ENCODE measurements around the gene SCAP. TPM values are rescaled to one million over a fixed set of nuclear protein-coding genes. Genes with fewer than 3 reads are reported as not detected.
"Not testable (repeated sequence)": the region's sequence is repeated elsewhere in the genome, so short reads cannot be mapped to it uniquely, and the experiment has no call there.

Gene SCAP
- total and polyA plus RNA-seq, 2 experiments from 2014 or later = 35.5 to 141 TPM

DNA sequence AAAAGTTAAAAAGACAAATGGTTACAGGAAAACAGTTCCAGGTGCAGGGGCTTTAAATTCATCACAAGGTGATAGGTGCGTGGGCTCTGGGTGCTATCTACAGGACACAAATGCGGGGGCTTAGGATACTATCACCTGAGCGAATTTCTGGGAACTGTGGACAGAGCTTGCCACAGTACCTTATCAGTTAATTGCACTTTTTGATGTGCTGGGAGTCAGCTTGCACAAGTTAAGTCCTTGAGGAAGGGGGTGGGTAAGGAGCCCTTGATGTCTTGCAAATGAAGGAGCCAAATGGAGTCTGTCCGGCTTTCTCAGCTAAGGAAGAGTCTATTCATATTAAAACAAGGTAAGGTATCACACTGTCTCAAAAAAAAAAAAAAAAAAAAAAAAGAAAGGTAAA is 6.0 kb upstream of the SCAP start:
- H3K27ac Mint-ChIP-seq = peak overlapping the region; percentile 89
- not testable (repeated sequence) for H3K9me2 ChIP-seq (ENCODE audit: insufficient read depth); H3K79me2 ChIP-seq (replicated peaks; ENCODE audit: insufficient read depth); H2AFZ ChIP-seq; H3K9me3 Mint-ChIP-seq; H4K20me1 ChIP-seq (replicated peaks; ENCODE audit: insufficient read depth); H3K36me3 Mint-ChIP-seq (ENCODE audit: low read depth); H3K27me3 ChIP-seq (ENCODE audit: insufficient read depth); H3K36me3 ChIP-seq (ENCODE audit: insufficient read depth)
- Histone ChIP-seq H3K4me2 (peak overlapping the region; percentile 69), H3K4me1 (ENCODE audit: insufficient read depth) (peaks cover 34% of the 10 kb centered on the region), H3K4me3 (peak overlapping the region; percentile 36), H3K27ac (ENCODE audit: low read depth) (peak overlapping the region; percentile 94), H3F3A (replicated peaks; ENCODE audit: low read depth) (peaks cover 16% of the 10 kb centered on the region)
- ATAC-seq (peak; percentile 59), DNase-seq (ENCODE audit: low spot score) (peak; percentile 77)
- peak overlapping the region; percentile 56 for H3K4me3 Mint-ChIP-seq
- peaks cover 12% of the 10 kb centered on the region for H3K27me3 Mint-ChIP-seq (ENCODE audit: insufficient read depth, low read depth, poor library complexity)
- H3K4me1 Mint-ChIP-seq = peaks cover 25% of the 10 kb centered on the region
- peak; percentile 58 for TF ChIP-seq POLR2AphosphoS5 (IDR thresholded peaks at IDR 0.05; ENCODE audit: low read depth)

- not testable (repeated sequence) for H4K20me1 ChIP-seq (replicated peaks; ENCODE audit: insufficient read depth); H3K36me3 Mint-ChIP-seq (ENCODE audit: low read depth); H3K36me3 ChIP-seq (ENCODE audit: insufficient read depth); H3K9me2 ChIP-seq (ENCODE audit: insufficient read depth); H3K79me2 ChIP-seq (replicated peaks; ENCODE audit: insufficient read depth); H3K4me3 Mint-ChIP-seq; H3K27ac ChIP-seq (ENCODE audit: low read depth); ATAC-seq; H3K27me3 ChIP-seq (ENCODE audit: insufficient read depth); DNase-seq (ENCODE audit: low spot score); H3K4me2 ChIP-seq; H3K9me3 Mint-ChIP-seq; H3K4me3 ChIP-seq; H2AFZ ChIP-seq; H3K27ac Mint-ChIP-seq
- peaks cover 23% of the 10 kb centered on the region for H3F3A ChIP-seq (replicated peaks; ENCODE audit: low read depth)
- peaks cover 14% of the 10 kb centered on the region for H3K27me3 Mint-ChIP-seq (ENCODE audit: insufficient read depth, low read depth, poor library complexity)
- peaks cover 34% of the 10 kb centered on the region for H3K4me1 ChIP-seq (ENCODE audit: insufficient read depth)
- H3K4me1 Mint-ChIP-seq = peaks cover 28% of the 10 kb centered on the region
These were observed 4.5 kb upstream of the SCAP start for GRCh38 chr3:47480267-47480666.

GRCh38 chr3:47479826-47480160 is 4.1 kb upstream of the SCAP start:
- H3K27me3 Mint-ChIP-seq (ENCODE audit: insufficient read depth, low read depth, poor library complexity) = peaks cover 17% of the 10 kb centered on the region
- H3F3A ChIP-seq (replicated peaks; ENCODE audit: low read depth) = peaks cover 28% of the 10 kb centered on the region
- no peaks in the 10 kb centered on the region for H3K27me3 ChIP-seq (ENCODE audit: insufficient read depth)
- no peaks in the 10 kb centered on the region; the same call in 1 of the 3 replicates for H3K9me3 Mint-ChIP-seq
- H3K27ac Mint-ChIP-seq = no peak overlapping the region
- H3K4me3 ChIP-seq = no peak overlapping the region
- H4K20me1 ChIP-seq (replicated peaks; ENCODE audit: insufficient read depth) = peaks cover 4% of the 10 kb centered on the region
- no peak for ATAC-seq
- H3K36me3 ChIP-seq (ENCODE audit: insufficient read depth) = no peaks in the 10 kb centered on the region
- peaks cover 6% of the 10 kb centered on the region for H3K79me2 ChIP-seq (replicated peaks; ENCODE audit: insufficient read depth)
- peaks cover 32% of the 10 kb centered on the region for H3K4me1 Mint-ChIP-seq
- no peak overlapping the region for H3K4me2 ChIP-seq
- peaks cover 36% of the 10 kb centered on the region for H3K4me1 ChIP-seq (ENCODE audit: insufficient read depth)
- H3K9me2 ChIP-seq (ENCODE audit: insufficient read depth) = no peaks in the 10 kb centered on the region
- H3K36me3 Mint-ChIP-seq (ENCODE audit: low read depth) = peaks cover 6% of the 10 kb centered on the region; the same call in 1 of the 3 replicates
- H3K27ac ChIP-seq (ENCODE audit: low read depth) = peak overlapping the region; percentile 7; the same call in 1 of the 2 replicates
- no peak for TF ChIP-seq POLR2AphosphoS5 (IDR thresholded peaks at IDR 0.05; ENCODE audit: low read depth)
- no peak for TF ChIP-seq EZH2 (IDR thresholded peaks at IDR 0.05; ENCODE audit: low read depth, unreplicated experiment)
- no peak for TF ChIP-seq ZNF114 (CRISPR knock-in tag; IDR thresholded peaks at IDR 0.05)
- no peak for TF ChIP-seq NANOG (IDR thresholded peaks at IDR 0.05; ENCODE audit: borderline replicate concordance)
- no peak for DNase-seq (ENCODE audit: low spot score)
- H3K4me3 Mint-ChIP-seq = no peak overlapping the region
- no peak overlapping the region for H2AFZ ChIP-seq

GRCh38 chr3:47478022-47478421 is 2.3 kb upstream of the SCAP start:
- H3K4me2 ChIP-seq = no peak overlapping the region
- no peak overlapping the region for H3K4me3 Mint-ChIP-seq
- ATAC-seq (no peak), DNase-seq (ENCODE audit: low spot score) (no peak)
- H3K9me2 ChIP-seq (ENCODE audit: insufficient read depth) = no peaks in the 10 kb centered on the region
- peaks cover 6% of the 10 kb centered on the region; the same call in 1 of the 3 replicates for H3K36me3 Mint-ChIP-seq (ENCODE audit: low read depth)
- H3F3A ChIP-seq (replicated peaks; ENCODE audit: low read depth) = peaks cover 31% of the 10 kb centered on the region
- H3K4me1 ChIP-seq (ENCODE audit: insufficient read depth) = peaks cover 48% of the 10 kb centered on the region
- peaks cover 24% of the 10 kb centered on the region for H3K79me2 ChIP-seq (replicated peaks; ENCODE audit: insufficient read depth)
- peaks cover 46% of the 10 kb centered on the region for H3K4me1 Mint-ChIP-seq
- H3K27me3 ChIP-seq (ENCODE audit: insufficient read depth) = no peaks in the 10 kb centered on the region
- H3K27ac ChIP-seq (ENCODE audit: low read depth) = no peak overlapping the region
- no peaks in the 10 kb centered on the region; the same call in 2 of the 3 replicates for H3K9me3 Mint-ChIP-seq
- no peak overlapping the region for H3K4me3 ChIP-seq
- peaks cover 21% of the 10 kb centered on the region for H4K20me1 ChIP-seq (replicated peaks; ENCODE audit: insufficient read depth)
- no peak overlapping the region for H3K27ac Mint-ChIP-seq
- no peaks in the 10 kb centered on the region for H3K36me3 ChIP-seq (ENCODE audit: insufficient read depth)
- H2AFZ ChIP-seq = no peak overlapping the region
- H3K27me3 Mint-ChIP-seq (ENCODE audit: insufficient read depth, low read depth, poor library complexity) = peaks cover 19% of the 10 kb centered on the region
- TF ChIP-seq NANOG (IDR thresholded peaks at IDR 0.05; ENCODE audit: borderline replicate concordance) = no peak
- TF ChIP-seq POLR2AphosphoS5 (IDR thresholded peaks at IDR 0.05; ENCODE audit: low read depth) = no peak
- TF ChIP-seq EZH2phosphoT487 (IDR thresholded peaks at IDR 0.05; ENCODE audit: unreplicated experiment) = no peak
- no peak for TF ChIP-seq CTCF (conservative IDR thresholded peaks at IDR 0.05; ENCODE audit: low read depth in 2 of 2)
- no peak for TF ChIP-seq ETS1 (IDR thresholded peaks at IDR 0.05)
- no peak for TF ChIP-seq ZNF331 (CRISPR knock-in tag; IDR thresholded peaks at IDR 0.05; ENCODE audit: low read depth)
- no peak for TF ChIP-seq STAT1 (IDR thresholded peaks at IDR 0.05; ENCODE audit: unreplicated experiment)
- TF ChIP-seq ZNF114 (CRISPR knock-in tag; IDR thresholded peaks at IDR 0.05) = no peak
